A549 treated with CORT108297 at 1 μM for 4 hours (cell line): ENCODE measurements around the gene ZNF230. TPM values are rescaled to one million over a fixed set of nuclear protein-coding genes. Genes with fewer than 3 reads are reported as not detected.

ENCODE experiments used
- total RNA-seq: library from RNA; stranded (reverse); fragments of 200-300 nt; extraction: Qiagen RNA extraction; gene quantifications from 5 replicates; pipeline ENCODE4 v1.2.3, GENCODE V29; 2022

Gene ZNF230
- total RNA-seq: 2.0 to 3.6 TPM (median 2.9 TPM) in 5 replicates

GRCh38 chr19:44002566-44003460, at the start of gene ZNF230:
Gene ZNF230, plus strand, starts transcription at chr19:44002957. Its CDS starts 4,122 bp downstream, at chr19:44007079.

GRCh38 chr19:43983912-43984686, 18.7 kb upstream of the ZNF230 start, which contains the start of gene ZNF155:
Gene ZNF155, plus strand, starts transcription at chr19:43984188. Its CDS starts 4,356 bp downstream, at chr19:43988544.

GRCh38 chr19:44025217-44025936, 22.6 kb downstream of the ZNF230 start, which contains the start of gene ZNF222:
Gene ZNF222, plus strand, starts transcription at chr19:44025379. Its CDS starts 58 bp downstream, at chr19:44025437.

GRCh38 chr19:44051650-44052402, 49.1 kb downstream of the ZNF230 start, which contains the start of gene ZNF223:
Gene ZNF223, plus strand, starts transcription at chr19:44052036. Its CDS starts 3,141 bp downstream, at chr19:44055177.

Other genes with a start within 250 kb of the ZNF230 start
- 52.1 to 76.4 TPM (median 65.0 TPM) in 5 replicates for gene SMG9, start 248.0 kb upstream of the ZNF230 start, total RNA-seq
- gene KCNN4, start 222.0 kb upstream of the ZNF230 start, total RNA-seq: 43.7 to 66.7 TPM (median 58.2 TPM) in 5 replicates
- gene LYPD5, start 200.5 kb upstream of the ZNF230 start, total RNA-seq: 0.16 to 0.31 TPM (median 0.17 TPM) in 5 replicates
- gene ZNF283, start 175.6 kb upstream of the ZNF230 start, total RNA-seq: 3.6 to 7.3 TPM (median 4.4 TPM) in 5 replicates
- gene ZNF404, start 119.0 kb upstream of the ZNF230 start, total RNA-seq: 0.13 to 0.44 TPM (median 0.27 TPM) in 5 replicates
- 9.9 to 12.8 TPM (median 10.7 TPM) in 5 replicates for gene ZNF45, start 67.7 kb upstream of the ZNF230 start, total RNA-seq
- 0.39 to 0.92 TPM (median 0.48 TPM) in 5 replicates for gene ZNF221, start 51.7 kb upstream of the ZNF230 start, total RNA-seq
- 2.3 to 3.8 TPM (median 2.6 TPM) in 5 replicates for gene ZNF155, start 18.8 kb upstream of the ZNF230 start, total RNA-seq
- gene ZNF222, start 22.4 kb downstream of the ZNF230 start, total RNA-seq: 2.5 to 6.1 TPM (median 3.3 TPM) in 5 replicates
- gene ZNF223, start 49.1 kb downstream of the ZNF230 start, total RNA-seq: 1.9 to 2.9 TPM (median 2.7 TPM) in 5 replicates
- gene ZNF284, start 69.2 kb downstream of the ZNF230 start, total RNA-seq: 0.29 to 0.49 TPM (median 0.39 TPM) in 5 replicates
- gene ZNF224, start 91.4 kb downstream of the ZNF230 start, total RNA-seq: 9.9 to 11.4 TPM (median 10.9 TPM) in 5 replicates
- 2.3 to 3.4 TPM (median 2.8 TPM) in 5 replicates for gene ZNF225, start 110.4 kb downstream of the ZNF230 start, total RNA-seq
- 1.5 to 2.9 TPM (median 2.7 TPM) in 5 replicates for gene ZNF234, start 138.6 kb downstream of the ZNF230 start, total RNA-seq
- gene ZNF226, start 162.1 kb downstream of the ZNF230 start, total RNA-seq: 19.2 to 20.9 TPM (median 20.2 TPM) in 5 replicates
- gene ZNF227, start 209.6 kb downstream of the ZNF230 start, total RNA-seq: 9.4 to 12.6 TPM (median 10.7 TPM) in 5 replicates